Measurements from ENCODE around the gene CDCA7.
A peak's percentile ranks its signal among the peaks of the same experiment; 100 is the strongest.
"Not testable (repeated sequence)": the region's sequence is repeated elsewhere in the genome, so short reads cannot be mapped to it uniquely, and the experiment has no call there.

Gene CDCA7

GRCh38 chr2:173354582-173355131, at the start of gene CDCA7:
Gene CDCA7, plus strand, starts transcription at chr2:173354872. Its CDS starts 92 bp downstream, at chr2:173354964.
- peak; percentile 55 for DNase-seq

GRCh38 chr2:173305303-173305702, 49.4 kb upstream of the CDCA7 start:
- no peak for DNase-seq

GRCh38 chr2:173307293-173307692, 47.4 kb upstream of the CDCA7 start:
- no peak for DNase-seq

GRCh38 chr2:173309370-173309769, 45.3 kb upstream of the CDCA7 start:
- not testable (repeated sequence) for DNase-seq

GRCh38 chr2:173311844-173312606, 42.6 kb upstream of the CDCA7 start:
- DNase-seq = no peak

GRCh38 chr2:173323371-173323770, 31.3 kb upstream of the CDCA7 start:
- no peak for DNase-seq

- DNase-seq = no peak
Measured at GRCh38 chr2:173326806-173327205, 27.9 kb upstream of the CDCA7 start.

GRCh38 chr2:173327421-173327820, 27.3 kb upstream of the CDCA7 start:
- DNase-seq = no peak

- not testable (repeated sequence) for DNase-seq
Measured at GRCh38 chr2:173333003-173333402, 21.7 kb upstream of the CDCA7 start.

- DNase-seq = no peak
Measured at GRCh38 chr2:173339807-173340206, 14.9 kb upstream of the CDCA7 start.

- DNase-seq = no peak
Measured at GRCh38 chr2:173343921-173344320, 10.8 kb upstream of the CDCA7 start.

GRCh38 chr2:173346035-173346434, 8.6 kb upstream of the CDCA7 start:
- DNase-seq = no peak

- no peak for DNase-seq
Measured at GRCh38 chr2:173347305-173348168, 7.1 kb upstream of the CDCA7 start.

- no peak for DNase-seq
Measured at GRCh38 chr2:173349287-173349686, 5.4 kb upstream of the CDCA7 start.

GRCh38 chr2:173350383-173350782, 4.3 kb upstream of the CDCA7 start:
- no peak for DNase-seq

- no peak for DNase-seq
Measured at GRCh38 chr2:173351879-173352278, 2.8 kb upstream of the CDCA7 start.

- no peak for DNase-seq
Measured at GRCh38 chr2:173353556-173353955, 1.1 kb upstream of the CDCA7 start.

GRCh38 chr2:173354073-173354581, 545 bp upstream of the CDCA7 start:
- DNase-seq = no peak

GRCh38 chr2:173355132-173355865, 627 bp downstream of the CDCA7 start:
- peak; percentile 12 for DNase-seq

- no peak for DNase-seq
Measured at GRCh38 chr2:173355866-173356508, 1.3 kb downstream of the CDCA7 start.

- DNase-seq = no peak
Measured at GRCh38 chr2:173357346-173357745, 2.7 kb downstream of the CDCA7 start.

- no peak for DNase-seq
Measured at GRCh38 chr2:173358616-173359015, 3.9 kb downstream of the CDCA7 start.

Data from CD4-positive, alpha-beta T cell treated with Interleukin-17A for 4 hours (primary cell).